Measurements from ENCODE around the gene SUOX. TPM values are rescaled to one million over a fixed set of nuclear protein-coding genes. Genes with fewer than 3 reads are reported as not detected.

SUOX gene
- 10 to 100 TPM; 12.2 to 17.6 TPM for total RNA-seq

GRCh38 chr12:55996715-55997534 lies at the start of gene SUOX:
SUOX (plus strand) TSS chr12:55997276; CDS start chr12:56002222, 4,946 bp downstream.
- Mint-ChIP-seq H3K36me3 (peaks cover 4% of the 10 kb centered on the region), H3K27me3 (no peaks in the 10 kb centered on the region), H3K4me1 (ENCODE audit: low read depth in 2 of 2) (peaks cover 17 to 18% of the 10 kb centered on the region in 2 donors), H3K9me3 (no peaks in the 10 kb centered on the region), H3K27ac (peak within 1 kb of the TSS; percentile 32 to 85), H3K4me3 (peak within 1 kb of the TSS; percentile 86)
- DNase-seq (ENCODE audit: low spot score) (peak; percentile 88), ATAC-seq (peak; percentile 97 to 99)

GRCh38 chr12:55955344-55955743 lies 41.7 kb upstream of the SUOX start:
- Mint-ChIP-seq H3K9me3 (no peaks in the 10 kb centered on the region), H3K4me1 (ENCODE audit: low read depth in 2 of 2) (no peaks in the 10 kb centered on the region), H3K27ac (no peak overlapping the region), H3K4me3 (no peak overlapping the region), H3K36me3 (peaks cover 11% of the 10 kb centered on the region), H3K27me3 (no peaks in the 10 kb centered on the region)
- no peak for DNase-seq (ENCODE audit: low spot score)
- ATAC-seq = no peak

- no peaks in the 10 kb centered on the region for H3K9me3 Mint-ChIP-seq
- ATAC-seq (peak in 1 of 2 donors; percentile 28), DNase-seq (ENCODE audit: low spot score) (no peak)
- no peak overlapping the region for H3K4me3 Mint-ChIP-seq
- H3K4me1 Mint-ChIP-seq (ENCODE audit: low read depth in 2 of 2) = no peaks in the 10 kb centered on the region
- H3K27me3 Mint-ChIP-seq = no peaks in the 10 kb centered on the region
- H3K27ac Mint-ChIP-seq = no peak overlapping the region
- peaks cover 11% of the 10 kb centered on the region for H3K36me3 Mint-ChIP-seq
These were observed 41.1 kb upstream of the SUOX start for GRCh38 chr12:55955800-55956508.

GRCh38 chr12:55957106-55957859 lies 39.8 kb upstream of the SUOX start:
- DNase-seq (ENCODE audit: low spot score) (no peak), ATAC-seq (peak in 1 of 2 donors; percentile 32)
- no peaks in the 10 kb centered on the region for H3K9me3 Mint-ChIP-seq
- no peak overlapping the region for H3K4me3 Mint-ChIP-seq
- no peaks in the 10 kb centered on the region for H3K4me1 Mint-ChIP-seq (ENCODE audit: low read depth in 2 of 2)
- H3K36me3 Mint-ChIP-seq = peaks cover 4% of the 10 kb centered on the region
- H3K27me3 Mint-ChIP-seq = no peaks in the 10 kb centered on the region
- no peak overlapping the region for H3K27ac Mint-ChIP-seq

- no peaks in the 10 kb centered on the region for H3K36me3 Mint-ChIP-seq
- H3K4me3 Mint-ChIP-seq = no peak overlapping the region
- H3K27me3 Mint-ChIP-seq = no peaks in the 10 kb centered on the region
- H3K4me1 Mint-ChIP-seq (ENCODE audit: low read depth in 2 of 2) = peaks cover 18 to 28% of the 10 kb centered on the region in 2 donors
- ATAC-seq (no peak), DNase-seq (ENCODE audit: low spot score) (no peak)
- no peak overlapping the region for H3K27ac Mint-ChIP-seq
- H3K9me3 Mint-ChIP-seq = no peaks in the 10 kb centered on the region
These were observed 33.3 kb upstream of the SUOX start for GRCh38 chr12:55963760-55964159.

- peaks cover 18 to 28% of the 10 kb centered on the region in 2 donors for H3K4me1 Mint-ChIP-seq (ENCODE audit: low read depth in 2 of 2)
- H3K27ac Mint-ChIP-seq = peak overlapping the region; percentile 90 to 95
- ATAC-seq = no peak
- DNase-seq (ENCODE audit: low spot score) = no peak
- no peaks in the 10 kb centered on the region for H3K27me3 Mint-ChIP-seq
- no peaks in the 10 kb centered on the region for H3K36me3 Mint-ChIP-seq
- H3K9me3 Mint-ChIP-seq = no peaks in the 10 kb centered on the region
- H3K4me3 Mint-ChIP-seq = peak overlapping the region; percentile 94
These were observed 31.8 kb upstream of the SUOX start for GRCh38 chr12:55965240-55965639.

GRCh38 chr12:55965941-55966407 lies 31.1 kb upstream of the SUOX start, which contains the start of gene PMEL:
PMEL (minus strand) TSS chr12:55966042; CDS start chr12:55966011, 31 bp downstream.
- ATAC-seq = no peak
- H3K27ac Mint-ChIP-seq = peak within 1 kb of the TSS; percentile 90 to 95

GRCh38 chr12:55966408-55967281 lies 30.4 kb upstream of the SUOX start, which contains the start of gene CDK2:
CDK2 (plus strand) TSS chr12:55966830; CDS start chr12:55967009, 179 bp downstream.
- H3K4me1 Mint-ChIP-seq (ENCODE audit: low read depth in 2 of 2) = peaks cover 18 to 33% of the 10 kb centered on the region in 2 donors
- DNase-seq (ENCODE audit: low spot score) (peak; percentile 91), ATAC-seq (peak; percentile 98 to 99)
- peak within 1 kb of the TSS; percentile 90 to 95 for H3K27ac Mint-ChIP-seq
- H3K27me3 Mint-ChIP-seq = no peaks in the 10 kb centered on the region
- peak within 1 kb of the TSS; percentile 94 for H3K4me3 Mint-ChIP-seq
- H3K36me3 Mint-ChIP-seq = no peaks in the 10 kb centered on the region
- H3K9me3 Mint-ChIP-seq = no peaks in the 10 kb centered on the region

More at GRCh38 chr12:55965941-55966407, 31.1 kb upstream of the SUOX start, which contains the start of gene PMEL:
- H3K4me1 Mint-ChIP-seq (ENCODE audit: low read depth in 2 of 2) = peaks cover 18 to 28% of the 10 kb centered on the region in 2 donors
- H3K36me3 Mint-ChIP-seq = no peaks in the 10 kb centered on the region
- peak within 1 kb of the TSS; percentile 94 for H3K4me3 Mint-ChIP-seq
- no peaks in the 10 kb centered on the region for H3K9me3 Mint-ChIP-seq
- H3K27me3 Mint-ChIP-seq = no peaks in the 10 kb centered on the region
- no peak for DNase-seq (ENCODE audit: low spot score)

- no peaks in the 10 kb centered on the region for H3K27me3 Mint-ChIP-seq
- ATAC-seq (no peak), DNase-seq (ENCODE audit: low spot score) (no peak)
- H3K27ac Mint-ChIP-seq = no peak overlapping the region
- no peaks in the 10 kb centered on the region for H3K36me3 Mint-ChIP-seq
- peaks cover 18 to 34% of the 10 kb centered on the region in 2 donors for H3K4me1 Mint-ChIP-seq (ENCODE audit: low read depth in 2 of 2)
- H3K9me3 Mint-ChIP-seq = no peaks in the 10 kb centered on the region
- H3K4me3 Mint-ChIP-seq = no peak overlapping the region
These were observed 27.7 kb upstream of the SUOX start for GRCh38 chr12:55969356-55969755.

GRCh38 chr12:55970775-55971174 lies 26.3 kb upstream of the SUOX start:
- H3K9me3 Mint-ChIP-seq = no peaks in the 10 kb centered on the region
- DNase-seq (ENCODE audit: low spot score) (no peak), ATAC-seq (no peak)
- H3K36me3 Mint-ChIP-seq = no peaks in the 10 kb centered on the region
- peaks cover 17 to 28% of the 10 kb centered on the region in 2 donors for H3K4me1 Mint-ChIP-seq (ENCODE audit: low read depth in 2 of 2)
- H3K4me3 Mint-ChIP-seq = no peak overlapping the region
- H3K27me3 Mint-ChIP-seq = no peaks in the 10 kb centered on the region
- H3K27ac Mint-ChIP-seq = no peak overlapping the region

- H3K4me1 Mint-ChIP-seq (ENCODE audit: low read depth in 2 of 2) = peaks cover 16 to 23% of the 10 kb centered on the region in 2 donors
- no peak for DNase-seq (ENCODE audit: low spot score)
- H3K27ac Mint-ChIP-seq = no peak overlapping the region
- H3K9me3 Mint-ChIP-seq = no peaks in the 10 kb centered on the region
- H3K27me3 Mint-ChIP-seq = no peaks in the 10 kb centered on the region
- H3K4me3 Mint-ChIP-seq = no peak overlapping the region
- H3K36me3 Mint-ChIP-seq = peaks cover 5% of the 10 kb centered on the region
- ATAC-seq = no peak
These were observed 25.0 kb upstream of the SUOX start for GRCh38 chr12:55972042-55972441.

GRCh38 chr12:55972456-55972855 lies 24.6 kb upstream of the SUOX start:
- no peaks in the 10 kb centered on the region for H3K9me3 Mint-ChIP-seq
- H3K36me3 Mint-ChIP-seq = peaks cover 5% of the 10 kb centered on the region
- peaks cover 17 to 21% of the 10 kb centered on the region in 2 donors for H3K4me1 Mint-ChIP-seq (ENCODE audit: low read depth in 2 of 2)
- H3K27me3 Mint-ChIP-seq = no peaks in the 10 kb centered on the region
- DNase-seq (ENCODE audit: low spot score) (no peak), ATAC-seq (no peak)
- no peak overlapping the region for H3K4me3 Mint-ChIP-seq
- H3K27ac Mint-ChIP-seq = no peak overlapping the region
